HG03045 (cell line): ENCODE measurements around the gene UPK1A.
"Not testable (repeated sequence)": the region's sequence is repeated elsewhere in the genome, so short reads cannot be mapped to it uniquely, and the experiment has no call there.

Source experiments
- ATAC-seq: cut with Tn5 transposase; IDR thresholded peaks from one replicate; pipeline ENCODE4 v1.9.1; 2021; ENCODE audit warnings: mild to moderate bottlenecking, moderate library complexity; ENCODE audit not compliant: unreplicated experiment

Gene UPK1A

GRCh38 chr19:35689836-35690235, 23.5 kb downstream of the UPK1A start:
- ATAC-seq: no peak

- ATAC-seq: not testable (repeated sequence)
Observed at GRCh38 chr19:35691106-35691505, 24.8 kb downstream of the UPK1A start.

GRCh38 chr19:35692010-35692409, 25.7 kb downstream of the UPK1A start:
- no peak for ATAC-seq

GRCh38 chr19:35693422-35693821, 27.1 kb downstream of the UPK1A start:
- no peak for ATAC-seq

- peak; percentile 75 for ATAC-seq
Observed at GRCh38 chr19:35693835-35694599, 27.7 kb downstream of the UPK1A start.

- no peak for ATAC-seq
Observed at GRCh38 chr19:35695895-35696422, 29.6 kb downstream of the UPK1A start.

- no peak for ATAC-seq
Observed at GRCh38 chr19:35696835-35697234, 30.5 kb downstream of the UPK1A start.

- ATAC-seq: peak; percentile 94
Observed at GRCh38 chr19:35702223-35703012, 36.1 kb downstream of the UPK1A start.

GRCh38 chr19:35703343-35703742, 37.0 kb downstream of the UPK1A start:
- ATAC-seq: no peak

- ATAC-seq: no peak
Observed at GRCh38 chr19:35704218-35704617, 37.9 kb downstream of the UPK1A start, which contains the start of gene ZBTB32. TSS of gene ZBTB32 (plus strand) at chr19:35704558. CDS start at chr19:35714627, 10,069 bp downstream.

GRCh38 chr19:35708391-35708790, 42.1 kb downstream of the UPK1A start:
- ATAC-seq: no peak

GRCh38 chr19:35710784-35711723, 44.7 kb downstream of the UPK1A start:
- no peak for ATAC-seq

- ATAC-seq: no peak
Observed at GRCh38 chr19:35712567-35713505, 46.5 kb downstream of the UPK1A start.

GRCh38 chr19:35713506-35713850, 47.2 kb downstream of the UPK1A start:
- no peak for ATAC-seq

GRCh38 chr19:35713904-35714495, 47.7 kb downstream of the UPK1A start:
- no peak for ATAC-seq

- no peak for ATAC-seq
Observed at GRCh38 chr19:35714601-35715354, 48.5 kb downstream of the UPK1A start.

GRCh38 chr19:35715355-35715809, 49.1 kb downstream of the UPK1A start:
- no peak for ATAC-seq

GRCh38 chr19:35715981-35716800, 49.9 kb downstream of the UPK1A start:
- no peak for ATAC-seq
